ENCODE measurements around the gene ARHGEF40.
A peak's percentile ranks its signal among the peaks of the same experiment; 100 is the strongest.

Gene ARHGEF40

DNA sequence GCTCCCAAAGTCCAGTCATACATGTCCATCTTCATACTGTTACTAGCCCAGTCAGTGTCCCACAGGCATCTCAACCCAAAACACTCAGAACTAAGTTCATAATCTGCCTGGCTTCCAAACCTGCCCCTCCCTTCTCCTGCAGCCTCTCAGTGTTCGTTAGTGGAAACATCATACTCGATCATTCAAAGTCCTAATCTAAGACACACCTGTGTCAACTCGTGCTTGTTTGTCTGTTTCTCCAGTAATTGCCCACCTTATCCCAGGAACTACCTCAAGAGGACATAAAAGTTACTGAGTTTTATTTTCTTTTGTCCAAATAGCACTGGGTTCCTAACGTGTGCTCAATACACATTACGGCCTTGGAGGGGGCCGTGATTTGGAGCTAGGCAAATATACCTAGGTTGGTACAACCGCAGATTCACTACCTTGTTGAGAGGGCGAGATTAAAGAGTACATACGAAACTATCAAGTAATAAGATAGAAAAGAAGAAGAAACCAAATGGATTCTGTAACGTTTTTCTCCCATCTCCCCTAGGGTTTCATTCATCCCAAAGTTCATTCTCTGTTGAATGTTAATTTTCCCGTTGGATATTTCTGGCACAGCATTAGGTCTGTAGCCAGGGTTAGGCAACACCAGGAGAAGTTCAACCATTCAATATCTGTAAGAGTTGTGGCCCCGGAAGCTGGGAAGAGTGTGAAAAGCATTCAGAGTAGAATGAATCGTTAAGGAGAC lies 9.3 kb upstream of the ARHGEF40 start:
- no peak for DNase-seq

GRCh38 chr14:21061347-21061668 lies 8.8 kb upstream of the ARHGEF40 start:
- DNase-seq = no peak

- DNase-seq = no peak
Observed at GRCh38 chr14:21063479-21063878, 6.6 kb upstream of the ARHGEF40 start.

DNA sequence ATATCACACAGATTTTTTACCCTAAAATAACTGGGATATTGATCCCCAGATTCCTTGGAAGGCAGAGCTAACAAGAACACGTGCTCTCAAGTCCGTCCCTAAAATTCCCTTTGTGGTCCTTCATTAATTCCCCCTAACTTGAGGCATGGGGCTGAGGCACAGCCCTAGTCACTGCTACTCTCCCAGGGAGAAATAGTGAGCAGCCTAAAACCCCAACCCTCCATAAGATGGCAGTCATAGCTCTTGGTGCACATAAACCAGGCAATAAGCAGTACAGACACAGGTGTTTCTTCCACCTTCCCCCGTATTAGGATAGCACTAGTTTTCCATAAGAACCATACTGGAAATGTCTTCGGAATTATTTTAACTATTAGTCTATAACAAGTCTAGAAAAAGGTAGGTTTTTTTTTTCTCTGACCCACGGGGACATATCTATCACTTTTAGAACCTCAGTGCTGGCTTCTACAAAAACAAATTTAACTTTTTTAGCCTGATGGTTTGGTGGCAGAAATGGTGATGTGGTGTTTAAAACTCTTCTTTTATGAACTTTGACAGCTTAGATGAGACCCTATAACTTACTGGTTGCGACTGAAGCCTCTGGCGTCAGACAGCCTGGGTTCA lies 3.1 kb upstream of the ARHGEF40 start:
- DNase-seq = peak; percentile 7

- DNase-seq = peak; percentile 71
Observed at GRCh38 chr14:21068521-21069387, 1.4 kb upstream of the ARHGEF40 start.

DNA sequence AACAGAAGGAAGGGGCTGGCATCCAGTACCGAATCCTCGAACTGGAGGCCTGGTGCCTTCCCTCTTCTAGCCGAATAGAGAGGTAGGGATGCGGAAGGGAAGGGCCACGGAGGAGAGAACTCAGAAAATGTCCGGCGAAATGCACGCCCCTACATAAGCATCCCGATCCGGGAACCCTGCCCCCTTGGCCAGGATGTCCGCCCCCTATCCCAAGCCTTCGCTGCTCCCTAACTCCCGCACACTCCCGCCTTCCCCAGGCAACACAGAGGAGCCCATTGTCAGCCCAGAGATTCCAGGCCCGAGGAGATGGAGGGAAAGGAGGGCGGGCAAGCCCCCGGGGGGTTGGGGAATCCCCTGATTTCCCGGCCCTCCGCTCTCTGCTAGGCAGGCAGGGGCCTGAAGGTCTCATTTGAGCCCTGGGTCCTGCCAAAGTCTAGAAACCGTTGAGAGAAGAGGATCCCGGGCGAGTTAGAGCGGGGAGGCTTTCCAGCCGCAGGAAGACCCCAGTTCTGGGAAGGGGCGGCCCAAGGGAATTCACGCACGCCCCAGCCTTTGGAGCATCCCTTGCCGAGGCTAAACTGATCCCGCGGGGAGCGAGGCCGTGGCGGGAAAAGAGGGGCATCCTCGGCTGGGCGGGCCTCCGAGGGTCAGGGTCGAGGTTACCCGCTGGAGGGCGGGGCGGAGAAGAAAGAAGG lies 569 bp upstream of the ARHGEF40 start:
- DNase-seq = peak; percentile 14

- peak; percentile 26 for DNase-seq
Observed at GRCh38 chr14:21070610-21071224, 613 bp downstream of the ARHGEF40 start.

DNA sequence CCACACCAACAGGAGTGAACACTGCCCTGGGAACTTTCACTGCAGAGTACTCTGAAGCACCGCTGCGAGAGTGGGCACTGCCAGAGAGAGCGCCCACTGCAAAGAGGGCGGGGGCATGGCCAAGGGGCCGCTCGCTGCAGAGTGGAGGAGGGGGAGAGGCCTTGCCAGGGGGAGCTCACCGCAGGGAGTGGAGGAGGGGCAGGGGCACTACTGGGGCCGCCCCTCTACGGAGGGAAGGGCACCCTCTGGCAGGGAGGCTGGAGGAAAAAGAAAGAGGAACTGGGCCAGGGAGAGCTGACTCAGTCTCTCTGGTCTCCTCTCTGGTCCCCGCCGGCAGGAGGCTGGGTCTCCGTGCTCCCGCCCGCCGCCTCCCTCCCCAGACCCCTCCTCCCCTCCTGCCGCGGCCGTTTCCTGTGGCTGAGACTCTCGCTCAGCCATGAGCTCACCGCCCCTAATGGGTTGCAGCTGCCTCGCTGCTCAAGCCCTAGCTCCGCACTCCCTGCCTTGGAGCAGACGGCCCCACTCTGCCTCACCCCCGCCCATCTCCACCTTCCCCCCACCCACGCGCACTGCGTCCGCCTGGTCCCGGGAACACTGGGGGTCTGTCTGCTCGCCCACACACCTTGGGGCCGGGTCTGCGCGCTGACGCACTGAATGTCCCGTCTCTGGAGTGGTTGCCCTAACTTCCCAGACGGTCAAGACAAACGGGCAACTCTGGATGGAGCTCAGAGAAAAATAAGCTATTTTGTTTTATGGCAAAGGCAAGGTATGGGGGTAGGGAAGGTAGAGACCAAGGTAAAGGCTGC lies 1.3 kb downstream of the ARHGEF40 start:
- peak; percentile 64 for DNase-seq

GRCh38 chr14:21072031-21072473 lies 1.9 kb downstream of the ARHGEF40 start:
- DNase-seq = no peak

- DNase-seq = no peak
Observed at GRCh38 chr14:21072781-21073339, 2.8 kb downstream of the ARHGEF40 start.

GRCh38 chr14:21073921-21074320 lies 3.8 kb downstream of the ARHGEF40 start:
- no peak for DNase-seq

- no peak for DNase-seq
Observed at GRCh38 chr14:21074398-21075272, 4.5 kb downstream of the ARHGEF40 start.

GRCh38 chr14:21075719-21076437 lies 5.8 kb downstream of the ARHGEF40 start:
- DNase-seq = no peak

GRCh38 chr14:21077672-21078071 lies 7.6 kb downstream of the ARHGEF40 start:
- DNase-seq = no peak

DNA sequence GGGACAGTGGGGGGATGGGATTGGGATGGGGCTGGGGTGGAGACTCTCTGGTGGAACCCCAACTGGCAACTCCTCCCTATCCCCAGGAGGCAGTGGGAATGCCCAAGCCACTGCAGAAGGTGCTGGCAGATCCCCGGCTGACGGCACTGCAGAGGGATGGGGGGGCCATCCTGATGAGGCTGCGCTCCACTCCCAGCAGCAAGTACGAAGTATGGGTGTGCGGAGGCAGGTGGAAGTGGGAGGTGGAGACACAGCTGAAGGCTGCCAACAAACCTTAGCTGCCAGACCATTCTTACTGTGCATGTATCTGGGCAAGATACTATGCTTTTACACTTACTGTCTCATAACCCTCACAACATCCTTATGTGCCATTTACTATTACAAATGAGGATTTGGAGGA lies 8.2 kb downstream of the ARHGEF40 start:
- no peak for DNase-seq

- DNase-seq = no peak
Observed at GRCh38 chr14:21078726-21079125, 8.6 kb downstream of the ARHGEF40 start.

- no peak for DNase-seq
Observed at GRCh38 chr14:21081521-21082142, 11.5 kb downstream of the ARHGEF40 start.

DNA sequence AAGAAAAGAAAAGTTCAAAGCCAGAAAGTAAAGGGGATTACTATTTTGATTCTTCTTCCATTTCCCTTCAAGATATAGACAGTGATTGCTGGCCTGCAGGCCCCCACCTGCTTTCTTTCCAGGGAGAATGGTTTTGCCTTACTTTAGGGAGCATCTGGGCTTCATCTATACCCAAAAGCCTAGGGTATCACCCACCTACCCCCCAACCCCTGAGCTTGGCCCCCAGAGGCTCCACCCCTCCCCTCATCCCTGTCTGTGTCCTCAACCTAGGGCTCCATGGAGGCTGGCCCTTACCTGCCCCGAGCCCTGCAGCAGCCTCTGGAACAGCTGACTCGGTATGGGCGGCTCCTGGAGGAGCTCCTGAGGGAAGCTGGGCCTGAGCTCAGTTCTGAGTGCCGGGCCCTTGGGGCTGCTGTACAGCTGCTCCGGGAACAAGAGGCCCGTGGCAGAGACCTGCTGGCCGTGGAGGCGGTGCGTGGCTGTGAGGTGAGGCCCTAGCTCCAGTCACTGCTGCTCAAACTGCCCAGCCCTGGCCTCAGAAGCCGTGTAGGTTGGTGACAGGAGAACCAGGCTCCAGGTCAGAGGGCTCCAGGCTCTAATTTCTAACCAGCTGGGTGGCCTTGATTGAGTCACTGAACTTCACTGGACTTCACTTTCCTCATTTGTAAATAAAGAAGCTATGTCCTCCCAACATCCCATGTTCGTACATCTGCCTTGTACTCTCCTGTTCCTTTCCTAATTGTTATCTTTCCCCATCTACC lies 13.6 kb downstream of the ARHGEF40 start:
- no peak for DNase-seq
